SU-DHL-6 (cell line): ENCODE results near the gene COG5.

Source experiments
- H2AFZ ChIP-seq: fragments of 200-600 bp; sonication (generic); 2 replicates; pipeline ENCODE4 v1.6.1; 2014; ENCODE audit warnings: low read depth, mild to moderate bottlenecking, moderate library complexity, mixed read lengths, antibody characterized with exemption, low read length; ENCODE audit not compliant: severe bottlenecking
- H3F3A ChIP-seq: fragments of 200-600 bp; shearing (Covaris generic); 2 replicates; pipeline ENCODE4 v1.6.0; 2016; ENCODE audit warnings: antibody characterized with exemption, mild to moderate bottlenecking; ENCODE audit not compliant: insufficient read depth
- H3K27ac ChIP-seq: fragments of 200-600 bp; sonication (generic); 2 replicates; pipeline ENCODE4 v1.5.1; 2016; ENCODE audit warnings: low read depth, mild to moderate bottlenecking, low read length, moderate library complexity, mixed read lengths
- H3K27me3 ChIP-seq: fragments of 200-600 bp; sonication (generic), shearing (Covaris generic); 2 replicates; pipeline ENCODE4 v1.6.0; 2014; ENCODE audit warnings: mild to moderate bottlenecking, low read length
- H3K36me3 ChIP-seq: fragments of 200-600 bp; sonication (generic); 2 replicates; pipeline ENCODE4 v1.6.1; 2014; ENCODE audit warnings: mild to moderate bottlenecking, low read length, mixed read lengths
- H3K4me2 ChIP-seq: fragments of 300-600, 200-600 bp; shearing (Covaris generic), sonication (generic); 2 replicates; pipeline ENCODE4 v1.6.0; 2014; ENCODE audit warnings: low read length, low read depth, mild to moderate bottlenecking; ENCODE audit not compliant: poor library complexity, severe bottlenecking
- H3K4me3 ChIP-seq: fragments of 200-600 bp; sonication (generic); 2 replicates; pipeline ENCODE4 v1.5.1; 2014; ENCODE audit warnings: antibody characterized with exemption, low read length, mild to moderate bottlenecking, mixed read lengths; ENCODE audit not compliant: insufficient read depth, poor library complexity, severe bottlenecking
- H3K79me2 ChIP-seq: fragments of 200-600 bp; sonication (generic); 2 replicates; pipeline ENCODE4 v1.6.1; 2014; ENCODE audit warnings: mild to moderate bottlenecking, low read length, moderate library complexity; ENCODE audit not compliant: insufficient read depth
- H3K9ac ChIP-seq: fragments of 200-600 bp; sonication (generic); 2 replicates; pipeline ENCODE4 v1.7.0; 2014; ENCODE audit warnings: mild to moderate bottlenecking, low read length
- H3K9me2 ChIP-seq: fragments of 200-600 bp; sonication (generic); replicated peaks from 2 replicates; pipeline ENCODE4 v1.6.1; 2014; ENCODE audit warnings: low read length; ENCODE audit not compliant: insufficient read depth
- H3K9me3 ChIP-seq: fragments of 200-600 bp; sonication (generic); 2 replicates; pipeline ENCODE4 v1.6.1; 2014; ENCODE audit warnings: low read length, mixed read lengths; ENCODE audit not compliant: insufficient read depth
- H4K20me1 ChIP-seq: fragments of 200-600 bp; sonication (generic); 2 replicates; pipeline ENCODE4 v1.6.1; 2014; ENCODE audit warnings: low read depth, mild to moderate bottlenecking, antibody characterized with exemption, low read length, moderate library complexity, mixed read lengths
- EZH2phosphoT487 ChIP-seq: fragments of 200-600 bp; sonication (generic), shearing (Covaris generic); conservative IDR thresholded peaks from 2 replicates; pipeline ENCODE4 v1.6.1; 2018; ENCODE audit warnings: mild to moderate bottlenecking, antibody characterized with exemption, low read length, moderate library complexity, mixed read lengths
- TF ChIP-seq, protein P1 (sequence below): fragments of 200-600 bp; sonication (generic); IDR thresholded peaks from one replicate; pipeline ENCODE4 v1.5.1; 2017; ENCODE audit warnings: antibody characterized with exemption, mild to moderate bottlenecking, low read length, moderate library complexity; ENCODE audit not compliant: insufficient read depth, poor library complexity, severe bottlenecking

Gene COG5

DNA sequence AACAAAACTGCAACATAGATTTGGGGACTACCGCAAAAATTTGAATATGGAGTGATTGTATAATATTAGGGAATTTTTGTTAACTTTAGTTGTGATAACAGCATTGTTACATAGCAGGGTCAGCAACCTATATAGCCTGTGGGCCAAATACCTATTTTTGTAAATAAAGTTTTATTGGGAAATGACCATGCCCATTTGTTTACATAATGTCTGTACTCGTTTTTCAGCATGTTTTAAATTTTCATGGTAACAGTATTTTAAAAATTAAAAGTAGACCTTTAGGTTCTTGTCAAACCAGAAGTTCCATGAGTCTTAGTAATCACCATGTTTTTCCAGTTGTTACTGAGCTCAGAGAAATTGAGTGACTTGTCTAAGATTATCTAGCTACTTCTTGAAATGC is 21.0 kb upstream of the COG5 start:
- no peak overlapping the region for H2AFZ ChIP-seq

DNA sequence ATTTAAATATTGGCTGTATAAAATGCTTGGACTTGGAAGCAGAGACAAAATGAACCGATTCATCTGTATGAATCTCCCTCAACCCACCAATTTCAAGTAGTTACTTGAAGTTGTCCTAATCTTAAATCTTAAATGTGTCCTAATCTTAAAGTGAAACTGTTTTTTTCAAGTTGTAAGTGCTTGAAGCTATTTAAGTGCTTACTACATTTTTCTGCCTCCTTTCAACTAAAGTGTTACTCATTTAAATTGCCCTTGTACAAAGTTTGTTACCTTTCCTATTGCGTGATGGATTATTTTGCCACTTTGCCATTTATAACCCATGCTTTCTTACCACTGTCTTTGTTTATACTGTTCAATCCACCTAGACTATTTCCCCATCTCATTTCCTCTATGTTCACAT is 19.2 kb upstream of the COG5 start:
- TF ChIP-seq, protein P1, sequence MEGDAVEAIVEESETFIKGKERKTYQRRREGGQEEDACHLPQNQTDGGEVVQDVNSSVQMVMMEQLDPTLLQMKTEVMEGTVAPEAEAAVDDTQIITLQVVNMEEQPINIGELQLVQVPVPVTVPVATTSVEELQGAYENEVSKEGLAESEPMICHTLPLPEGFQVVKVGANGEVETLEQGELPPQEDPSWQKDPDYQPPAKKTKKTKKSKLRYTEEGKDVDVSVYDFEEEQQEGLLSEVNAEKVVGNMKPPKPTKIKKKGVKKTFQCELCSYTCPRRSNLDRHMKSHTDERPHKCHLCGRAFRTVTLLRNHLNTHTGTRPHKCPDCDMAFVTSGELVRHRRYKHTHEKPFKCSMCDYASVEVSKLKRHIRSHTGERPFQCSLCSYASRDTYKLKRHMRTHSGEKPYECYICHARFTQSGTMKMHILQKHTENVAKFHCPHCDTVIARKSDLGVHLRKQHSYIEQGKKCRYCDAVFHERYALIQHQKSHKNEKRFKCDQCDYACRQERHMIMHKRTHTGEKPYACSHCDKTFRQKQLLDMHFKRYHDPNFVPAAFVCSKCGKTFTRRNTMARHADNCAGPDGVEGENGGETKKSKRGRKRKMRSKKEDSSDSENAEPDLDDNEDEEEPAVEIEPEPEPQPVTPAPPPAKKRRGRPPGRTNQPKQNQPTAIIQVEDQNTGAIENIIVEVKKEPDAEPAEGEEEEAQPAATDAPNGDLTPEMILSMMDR, result no peak
- no peak for TF ChIP-seq EZH2phosphoT487
- Histone ChIP-seq H3K4me3 (no peak overlapping the region), H4K20me1 (peaks cover 4% of the 10 kb centered on the region; the same call in 1 of the 2 replicates), H3K9me2 (no peaks in the 10 kb centered on the region), H3K4me2 (peak overlapping the region; percentile 87), H3K27ac (no peak overlapping the region; the same call in 1 of the 2 replicates), H3K9ac (no peak overlapping the region), H3K36me3 (peaks cover 15% of the 10 kb centered on the region), H3K79me2 (peaks cover 21% of the 10 kb centered on the region; the same call in 1 of the 2 replicates), H2AFZ (no peak overlapping the region), H3K27me3 (no peaks in the 10 kb centered on the region), H3F3A (peaks cover 9% of the 10 kb centered on the region; the same call in 1 of the 2 replicates), H3K9me3 (no peaks in the 10 kb centered on the region)

More for the DNA sequence above, 21.0 kb upstream of the COG5 start:
- H3K9me2 ChIP-seq, result no peaks in the 10 kb centered on the region
- no peak overlapping the region for H3K4me2 ChIP-seq
- H3K9me3 ChIP-seq, result no peaks in the 10 kb centered on the region
- no peak overlapping the region for H3K4me3 ChIP-seq
- no peak for TF ChIP-seq EZH2phosphoT487
- TF ChIP-seq, protein P1, result no peak
- peaks cover 4% of the 10 kb centered on the region; the same call in 1 of the 2 replicates for H3F3A ChIP-seq
- no peak overlapping the region for H3K9ac ChIP-seq
- H3K27ac ChIP-seq, result no peak overlapping the region
- H4K20me1 ChIP-seq, result peaks cover 9% of the 10 kb centered on the region; the same call in 1 of the 2 replicates
- H3K79me2 ChIP-seq, result peaks cover 14% of the 10 kb centered on the region; the same call in 1 of the 2 replicates
- H3K36me3 ChIP-seq, result peaks cover 15% of the 10 kb centered on the region
- no peaks in the 10 kb centered on the region for H3K27me3 ChIP-seq

DNA sequence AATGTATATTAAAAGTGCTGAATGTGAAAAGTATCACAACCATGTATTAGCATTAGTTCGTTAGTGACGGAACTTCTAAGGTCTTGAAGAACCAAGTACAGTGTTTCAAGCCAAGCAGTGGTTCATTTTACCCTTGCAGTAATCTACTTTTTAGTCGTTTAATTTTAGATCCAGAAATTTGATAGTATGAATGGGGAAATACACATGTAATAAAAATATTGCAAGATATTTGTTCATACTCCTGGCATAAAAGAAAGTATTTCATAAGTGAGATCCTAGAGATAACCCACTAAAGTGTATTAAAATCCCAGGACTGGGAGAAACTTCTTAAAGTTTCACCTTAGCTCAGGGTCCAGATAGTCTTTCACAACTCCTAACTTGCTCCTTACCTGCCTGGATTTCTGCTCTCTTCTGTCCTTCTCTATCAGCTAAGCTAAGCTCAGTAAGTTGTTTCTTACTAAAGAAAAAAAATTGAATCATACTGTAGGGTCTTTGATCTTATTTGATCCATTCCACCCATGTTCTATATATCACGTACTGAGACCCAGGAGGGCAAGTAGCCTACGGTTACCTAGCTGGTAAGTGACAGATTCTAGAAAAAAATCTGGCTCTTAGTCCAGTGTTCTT is 17.8 kb upstream of the COG5 start:
- TF ChIP-seq EZH2phosphoT487, result no peak
- TF ChIP-seq, protein P1, result no peak
- H3K27ac ChIP-seq, result no peak overlapping the region
- peaks cover 21% of the 10 kb centered on the region; the same call in 1 of the 2 replicates for H3K79me2 ChIP-seq
- H3K9ac ChIP-seq, result 0 out of 2 replicates have a peak overlapping the region, but pooled peaks have one; percentile 84
- H3K36me3 ChIP-seq, result peaks cover 11% of the 10 kb centered on the region; the same call in 1 of the 2 replicates
- no peaks in the 10 kb centered on the region for H3K9me2 ChIP-seq
- H3K9me3 ChIP-seq, result no peaks in the 10 kb centered on the region
- no peaks in the 10 kb centered on the region for H3K27me3 ChIP-seq
- no peak overlapping the region for H3K4me3 ChIP-seq
- H3F3A ChIP-seq, result peaks cover 16% of the 10 kb centered on the region
- no peaks in the 10 kb centered on the region for H4K20me1 ChIP-seq
- no peak overlapping the region for H2AFZ ChIP-seq
- peak overlapping the region; percentile 87 for H3K4me2 ChIP-seq
